Measurements from ENCODE around the gene KRT77. TPM values are rescaled to one million over a fixed set of nuclear protein-coding genes. Genes with fewer than 3 reads are reported as not detected.

Gene KRT77
- total and polyA plus RNA-seq, 10 of the 15 experiments (the other 5 are each of a cell fraction or from before 2014, with no cell fraction given) = not detected

GRCh38 chr12:52690351-52691075, 12.8 kb downstream of the KRT77 start:
- Histone ChIP-seq H3K27ac (ENCODE audit: control insufficient read depth, insufficient read depth) (no peak overlapping the region), H4K20me1 (ENCODE audit: control insufficient read depth, insufficient read depth) (no peaks in the 10 kb centered on the region), H3K79me2 (ENCODE audit: control insufficient read depth, insufficient read depth, low read length) (no peaks in the 10 kb centered on the region), H3K9me3 (replicated peaks; ENCODE audit: control insufficient read depth, insufficient read depth, low read length) (no peaks in the 10 kb centered on the region), H3K4me2 (ENCODE audit: control insufficient read depth, insufficient read depth) (no peak overlapping the region), H3K27me3 (replicated peaks in 1 of 2; ENCODE audit: control insufficient read depth in 2 of 2, insufficient read depth in 2 of 2, low read length in 1 of 2) (peaks cover 9 to 11% of the 10 kb centered on the region in 2 experiments), H2AFZ (ENCODE audit: control insufficient read depth, low read depth, low read length) (no peak overlapping the region), H3K9ac (ENCODE audit: control insufficient read depth, insufficient read depth, low read length) (no peak overlapping the region), H3K36me3 (ENCODE audit: control insufficient read depth in 2 of 2, insufficient read depth in 2 of 2, low read length in 1 of 2) (no peaks in the 10 kb centered on the region), H3K4me3 (no peak overlapping the region), H3K4me1 (ENCODE audit: control insufficient read depth, insufficient read depth, low read length) (no peaks in the 10 kb centered on the region)
- intact Hi-C loops (cut with micrococcal nuclease; ENCODE audit: unreplicated experiment) = no loop called here
- ChIA-PET SMC1A (ENCODE audit: uncharacterized antibody, unreplicated experiment) (no interaction called here), CTCF (interaction anchor here (0.6 kb wide), 1 partner anchor 233 kb away, joined by 3 read pairs; no protein-coding TSS in a partner anchor), POLR2A (no interaction called here), RAD21 (ENCODE audit: unreplicated experiment) (no interaction called here)
- no peak for TF ChIP-seq ZNF687 (IDR thresholded peaks at IDR 0.05)
- no peak for TF ChIP-seq EGR1 (IDR thresholded peaks at IDR 0.05; ENCODE audit: borderline replicate concordance in 1 of 2, low read depth in 2 of 2, low read length in 2 of 2)
- no peak for TF ChIP-seq ETV6 (conservative IDR thresholded peaks at IDR 0.05 in 1 of 2, IDR thresholded peaks at IDR 0.05 in 1 of 2; ENCODE audit: borderline replicate concordance in 1 of 2, low read depth in 1 of 2)
- no peak for TF ChIP-seq TARDBP (IDR thresholded peaks at IDR 0.05; ENCODE audit: borderline replicate concordance)
- TF ChIP-seq IRF4 (IDR thresholded peaks at IDR 0.05; ENCODE audit: low read depth, low read length) = no peak
- in situ Hi-C loops (cut with MboI) = no loop called here
- ATAC-seq = no peak
- DNase-seq (ENCODE audit: low read depth, low spot score) = no peak
- no peak for FAIRE-seq
- 54% methylated on average over 8 of the region's 8 CpGs for WGBS (ENCODE audit: insufficient coverage, insufficient replicate concordance, low lambda C conversion rate, missing lambda C conversion rate)
- BruUV-seq (replicated peaks) = no TSS peak

Data from GM12878 (cell line).